Fibroblast of villous mesenchyme (primary cell): ENCODE measurements around the gene ABCC4. TPM values are rescaled to one million over a fixed set of nuclear protein-coding genes. Genes with fewer than 3 reads are reported as not detected.
A peak's percentile ranks its signal among the peaks of the same experiment; 100 is the strongest.

Experiments
- DNase-seq: peaks from one replicate; pipeline ENCODE4 v3.0.0-alpha.2; 2010; ENCODE audit warnings: low read depth
- H3K4me3 ChIP-seq: 2 replicates; pipeline ENCODE4 v1.5.1; 2011; ENCODE audit warnings: low read depth, mild to moderate bottlenecking, low read length
- CTCF ChIP-seq: IDR thresholded peaks from 2 replicates; pipeline ENCODE4 v1.5.1; 2012; ENCODE audit warnings: low read depth, mild to moderate bottlenecking, low read length; ENCODE audit not compliant: insufficient read depth
- total RNA-seq: library from RNA; depleted of rRNA; stranded (reverse); fragments of >200 nt; gene quantifications from 2 replicates; pipeline ENCODE4 v1.2.3, GENCODE V29; 2012

ABCC4 gene
- total RNA-seq, 1 donor = 56.6 TPM

- no peak overlapping the region for H3K4me3 ChIP-seq
- no peak for DNase-seq
- no peak for TF ChIP-seq CTCF
Observed at GRCh38 chr13:94992036-94992960, 309.0 kb downstream of the ABCC4 start.

DNA sequence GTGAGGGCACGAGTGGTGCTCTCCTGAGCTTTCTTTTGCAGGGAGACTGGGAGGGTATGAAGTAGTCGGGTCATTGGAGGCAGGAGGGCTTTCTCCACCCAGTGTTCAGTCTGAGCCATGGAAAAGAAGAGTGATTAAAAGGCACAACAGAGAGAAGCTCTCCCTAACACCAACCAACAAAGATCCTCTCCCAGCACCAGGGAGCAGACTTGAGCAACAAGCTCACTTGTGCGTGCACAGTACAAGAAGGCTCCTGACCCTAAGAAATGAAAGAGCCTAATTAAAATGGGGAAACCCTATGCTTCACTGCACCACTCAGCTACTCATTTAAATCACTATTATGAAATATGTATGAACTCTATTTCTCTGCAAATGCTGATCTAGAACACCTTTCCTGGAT, 312.6 kb downstream of the ABCC4 start:
- DNase-seq = peak; percentile 20
- TF ChIP-seq CTCF = peak; percentile 30
- no peak overlapping the region for H3K4me3 ChIP-seq

- no peak for TF ChIP-seq CTCF
- DNase-seq = peak; percentile 16
- no peak overlapping the region for H3K4me3 ChIP-seq
Observed at GRCh38 chr13:94987869-94988268, 313.4 kb downstream of the ABCC4 start.

DNA sequence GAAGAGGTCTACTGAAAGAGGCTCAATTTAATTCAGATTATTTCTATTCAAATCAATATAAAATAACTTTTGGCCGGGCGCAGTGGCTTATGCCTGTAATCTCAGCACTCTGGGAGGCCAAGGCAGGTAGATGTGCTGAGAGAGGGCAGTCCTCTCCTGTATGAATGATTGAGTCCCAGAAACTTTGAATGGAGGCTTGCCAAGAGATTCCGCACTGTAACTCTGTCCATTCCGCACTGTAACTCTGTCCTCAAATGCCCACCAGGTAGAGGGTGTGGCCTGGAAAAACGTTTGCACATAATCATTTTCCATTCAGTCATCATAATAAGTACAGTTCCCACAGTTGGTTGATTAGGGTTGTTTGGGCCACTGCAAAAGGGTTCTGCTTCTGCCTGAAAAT, 314.2 kb downstream of the ABCC4 start:
- no peak for DNase-seq
- no peak overlapping the region for H3K4me3 ChIP-seq
- TF ChIP-seq CTCF = no peak

GRCh38 chr13:94984958-94985357, 316.3 kb downstream of the ABCC4 start:
- DNase-seq = no peak
- H3K4me3 ChIP-seq = no peak overlapping the region
- TF ChIP-seq CTCF = no peak

DNA sequence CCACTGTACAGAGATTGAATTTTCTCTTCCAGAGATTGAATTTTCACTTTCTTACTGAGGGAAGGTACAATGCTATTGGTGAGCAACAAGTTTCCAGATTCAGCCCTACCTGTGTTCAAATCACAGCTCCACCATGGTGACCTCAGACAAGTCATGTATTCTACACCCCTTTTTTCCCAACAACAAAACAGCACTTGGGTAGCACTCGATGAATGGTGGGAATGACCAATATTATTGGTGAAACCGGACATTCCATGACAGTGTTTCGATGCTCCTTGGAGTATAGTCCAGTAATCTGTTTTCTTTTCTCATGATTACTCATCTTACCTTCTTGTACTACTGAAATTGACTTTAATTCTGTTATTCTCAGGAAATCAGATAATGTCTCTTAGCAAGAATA, 322.7 kb downstream of the ABCC4 start:
- TF ChIP-seq CTCF = no peak
- no peak overlapping the region for H3K4me3 ChIP-seq
- DNase-seq = no peak
